GM12891 (cell line): ENCODE results near the gene NPM3.

Experiments
- POLR2A ChIP-seq: IDR thresholded peaks from 2 replicates; pipeline ENCODE4 v1.6.1; 2011; ENCODE audit warnings: low read depth, low read length, control low read depth
- POLR2AphosphoS5 ChIP-seq: IDR thresholded peaks from 2 replicates; pipeline ENCODE4 v1.6.1; 2011; ENCODE audit warnings: low read depth, low read length, control low read depth
- TAF1 ChIP-seq: IDR thresholded peaks from 2 replicates; pipeline ENCODE4 v1.6.1; 2011; ENCODE audit warnings: low read depth, low read length, control low read depth

DNA sequence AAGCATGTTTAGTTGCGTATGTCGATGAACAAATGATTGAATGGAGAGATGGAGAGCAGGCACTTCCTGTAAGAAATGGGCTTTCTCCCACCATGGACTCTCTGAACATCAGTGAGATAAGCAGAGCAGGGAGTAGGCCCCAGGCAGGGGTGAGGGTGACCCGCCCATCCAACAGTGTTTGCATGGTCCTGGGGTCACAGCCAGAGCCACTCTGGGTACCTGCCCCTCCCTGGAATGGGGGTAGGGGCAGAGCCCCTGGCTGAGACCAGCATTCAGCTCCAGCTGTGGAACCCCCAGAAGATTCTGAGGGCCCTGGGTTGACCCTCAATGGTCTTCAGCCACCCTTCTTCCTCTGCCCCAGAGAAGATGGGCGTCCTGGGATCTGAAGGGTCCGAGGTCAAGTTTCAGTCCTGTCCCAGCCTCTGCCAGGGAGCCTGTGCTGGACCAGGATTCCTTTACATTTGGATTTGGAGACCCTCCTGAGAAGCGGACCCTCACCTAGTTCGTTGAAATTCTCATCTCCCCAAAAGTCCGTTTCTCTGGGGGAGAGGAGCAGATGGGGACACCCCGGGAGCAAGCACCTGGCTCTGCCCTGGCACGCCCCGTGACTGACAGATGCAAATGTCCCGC is 5.0 kb downstream of the NPM3 start:
- TF ChIP-seq POLR2AphosphoS5, result no peak
- TF ChIP-seq POLR2A, result no peak
- TF ChIP-seq TAF1, result no peak
